Measurements from ENCODE around the gene PACSIN2. TPM values are rescaled to one million over a fixed set of nuclear protein-coding genes. Genes with fewer than 3 reads are reported as not detected.

PACSIN2 gene
- total and polyA plus RNA-seq, 2 of the 13 experiments (the other 11 are each of a cell fraction or from before 2014, with no cell fraction given), result 54.1 to 68.8 TPM

DNA sequence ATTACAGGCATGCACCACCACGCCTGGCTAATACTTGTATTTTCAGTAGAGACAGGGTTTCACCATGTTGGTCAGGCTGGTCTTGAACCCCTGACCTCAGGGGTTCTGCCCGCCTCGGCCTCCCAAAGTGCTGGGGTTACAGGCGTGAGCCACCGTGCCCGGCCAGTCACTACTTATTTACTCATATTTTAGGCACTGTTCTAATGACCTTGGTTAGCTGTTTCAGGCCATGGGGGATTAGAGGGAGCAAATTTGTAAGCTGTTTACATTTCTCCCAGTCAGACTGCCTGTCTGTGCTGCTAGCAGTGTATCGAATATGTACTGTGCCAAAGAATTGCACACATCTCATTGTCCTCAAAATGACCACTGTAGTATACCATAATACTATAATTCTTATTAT, 32.7 kb upstream of the PACSIN2 start (continued):
- TF ChIP-seq, protein P1, sequence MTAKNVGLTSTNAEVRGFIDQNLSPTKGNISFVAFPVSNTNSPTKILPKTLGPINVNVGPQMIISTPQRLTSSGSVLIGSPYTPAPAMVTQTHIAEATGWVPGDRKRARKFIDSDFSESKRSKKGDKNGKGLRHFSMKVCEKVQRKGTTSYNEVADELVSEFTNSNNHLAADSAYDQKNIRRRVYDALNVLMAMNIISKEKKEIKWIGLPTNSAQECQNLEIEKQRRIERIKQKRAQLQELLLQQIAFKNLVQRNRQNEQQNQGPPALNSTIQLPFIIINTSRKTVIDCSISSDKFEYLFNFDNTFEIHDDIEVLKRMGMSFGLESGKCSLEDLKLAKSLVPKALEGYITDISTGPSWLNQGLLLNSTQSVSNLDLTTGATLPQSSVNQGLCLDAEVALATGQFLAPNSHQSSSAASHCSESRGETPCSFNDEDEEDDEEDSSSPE (CRISPR knock-in tag; IDR thresholded peaks at IDR 0.05), result no peak
- TF ChIP-seq ZGPAT (CRISPR knock-in tag; IDR thresholded peaks at IDR 0.05), result peak; percentile 38; the same call in 1 of the 2 replicates
- TF ChIP-seq RXRB (CRISPR knock-in tag; IDR thresholded peaks at IDR 0.05; ENCODE audit: borderline replicate concordance), result 0 out of 2 replicates have a peak, but pooled peaks have one; percentile 44
- TF ChIP-seq FOXO4 (CRISPR knock-in tag; conservative IDR thresholded peaks at IDR 0.05), result no peak
- TF ChIP-seq ZNF451 (CRISPR knock-in tag; IDR thresholded peaks at IDR 0.05), result no peak
- TF ChIP-seq FOXA1 (IDR thresholded peaks at IDR 0.05), result no peak; the same call in 1 of the 2 replicates
- TF ChIP-seq FOXA1 (CRISPR knock-in tag; IDR thresholded peaks at IDR 0.05), result peak; percentile 81
- TF ChIP-seq BCL6 (CRISPR knock-in tag; IDR thresholded peaks at IDR 0.05), result peak; percentile 40; the same call in 1 of the 2 replicates
- TF ChIP-seq ZNF121 (CRISPR knock-in tag; IDR thresholded peaks at IDR 0.05), result 0 out of 2 replicates have a peak, but pooled peaks have one; percentile 15
- no peak for TF ChIP-seq ZNF484 (CRISPR knock-in tag; IDR thresholded peaks at IDR 0.05; ENCODE audit: borderline replicate concordance, low read depth)
- peak; percentile 20; the same call in 1 of the 2 replicates for TF ChIP-seq TARDBP (CRISPR knock-in tag; IDR thresholded peaks at IDR 0.05)
- no peak for TF ChIP-seq TEAD3 (CRISPR knock-in tag; optimal IDR thresholded peaks at IDR 0.05; ENCODE audit: borderline replicate concordance)
- TF ChIP-seq, protein P2, sequence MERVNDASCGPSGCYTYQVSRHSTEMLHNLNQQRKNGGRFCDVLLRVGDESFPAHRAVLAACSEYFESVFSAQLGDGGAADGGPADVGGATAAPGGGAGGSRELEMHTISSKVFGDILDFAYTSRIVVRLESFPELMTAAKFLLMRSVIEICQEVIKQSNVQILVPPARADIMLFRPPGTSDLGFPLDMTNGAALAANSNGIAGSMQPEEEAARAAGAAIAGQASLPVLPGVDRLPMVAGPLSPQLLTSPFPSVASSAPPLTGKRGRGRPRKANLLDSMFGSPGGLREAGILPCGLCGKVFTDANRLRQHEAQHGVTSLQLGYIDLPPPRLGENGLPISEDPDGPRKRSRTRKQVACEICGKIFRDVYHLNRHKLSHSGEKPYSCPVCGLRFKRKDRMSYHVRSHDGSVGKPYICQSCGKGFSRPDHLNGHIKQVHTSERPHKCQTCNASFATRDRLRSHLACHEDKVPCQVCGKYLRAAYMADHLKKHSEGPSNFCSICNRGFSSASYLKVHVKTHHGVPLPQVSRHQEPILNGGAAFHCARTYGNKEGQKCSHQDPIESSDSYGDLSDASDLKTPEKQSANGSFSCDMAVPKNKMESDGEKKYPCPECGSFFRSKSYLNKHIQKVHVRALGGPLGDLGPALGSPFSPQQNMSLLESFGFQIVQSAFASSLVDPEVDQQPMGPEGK (CRISPR knock-in tag; IDR thresholded peaks at IDR 0.05), result no peak
- TF ChIP-seq EEA1 (CRISPR knock-in tag; IDR thresholded peaks at IDR 0.05; ENCODE audit: borderline replicate concordance), result no peak
- no peak for TF ChIP-seq ZNF703 (CRISPR knock-in tag; IDR thresholded peaks at IDR 0.05; ENCODE audit: borderline replicate concordance)
- TF ChIP-seq EP300 (IDR thresholded peaks at IDR 0.05; ENCODE audit: low read depth in 2 of 2, low read length in 2 of 2), result 0 out of 4 replicates have a peak, but pooled peaks of 1 of the 2 experiments have one; percentile 32
- no peak for TF ChIP-seq EP300 (CRISPR knock-in tag; IDR thresholded peaks at IDR 0.05; ENCODE audit: borderline replicate concordance)
- TF ChIP-seq RCOR2 (CRISPR knock-in tag; IDR thresholded peaks at IDR 0.05), result peak; percentile 59; the same call in 1 of the 2 replicates
